IMR-90 (cell line): ENCODE data around the gene CTCFL. TPM values are rescaled to one million over a fixed set of nuclear protein-coding genes. Genes with fewer than 3 reads are reported as not detected.

ENCODE experiments used
- ATAC-seq: fragments of 200-7000 bp; cut with Tn5 transposase; 2 replicates; pipeline ENCODE4 v1.9.1; 2020; ENCODE audit warnings: low read depth, mild to moderate bottlenecking, moderate library complexity
- BruUV-seq: library from RNA; stranded (reverse); fragments of 400-500 nt; replicated peaks from 2 replicates; lab custom pipeline; 2021; lab: Mats Ljungman, UMichigan
- CTCF ChIA-PET: fragments of 300-600 bp; formaldehyde crosslinking; extraction: SDS; loops from one replicate; lab custom pipeline; 2021; ENCODE audit warnings: antibody characterized with exemption; lab: Yijun Ruan, JAX
- POLR2A ChIA-PET: fragments of 300-600 bp; sonication (Branson Sonifier 250); formaldehyde crosslinking; loops from one replicate; lab custom pipeline; 2022; ENCODE audit warnings: antibody characterized with exemption; ENCODE audit not compliant: unreplicated experiment; lab: Charles Lee
- DNase-seq: peaks from one replicate; pipeline ENCODE4 v3.0.0; 2013
- H2AFZ ChIP-seq: replicated peaks from 2 replicates; pipeline ENCODE3; 2013; ENCODE audit warnings: low read length, mild to moderate bottlenecking; ENCODE audit not compliant: poor library complexity
- H2AK5ac ChIP-seq: 2 replicates; pipeline ENCODE4 v1.6.1; 2013; ENCODE audit warnings: low read depth, low read length, inconsistent platforms
- H2AK9ac ChIP-seq: replicated peaks from 2 replicates; pipeline ENCODE3; 2013; ENCODE audit warnings: mild to moderate bottlenecking, low read depth, low read length, moderate library complexity; ENCODE audit not compliant: poor library complexity
- H2BK120ac ChIP-seq: 2 replicates; pipeline ENCODE4 v1.6.1; 2013; ENCODE audit warnings: low read depth, low read length, inconsistent platforms
- H2BK15ac ChIP-seq: 3 replicates; pipeline ENCODE4 v1.6.1; 2013; ENCODE audit warnings: low read depth, low read length, inconsistent platforms
- H2BK20ac ChIP-seq: 2 replicates; pipeline ENCODE4 v1.6.1; 2013; ENCODE audit warnings: low read depth, mild to moderate bottlenecking, inconsistent platforms, low read length, moderate library complexity
- H2BK5ac ChIP-seq: 2 replicates; pipeline ENCODE4 v1.6.1; 2013; ENCODE audit warnings: mild to moderate bottlenecking, low read depth, low read length, inconsistent platforms; ENCODE audit not compliant: poor library complexity, severe bottlenecking
- H3K14ac ChIP-seq: replicated peaks from 2 replicates; pipeline ENCODE4 v1.6.1; 2013; ENCODE audit warnings: low read depth, low read length, inconsistent platforms
- H3K18ac ChIP-seq: 2 replicates; pipeline ENCODE4 v1.6.1; 2013; ENCODE audit warnings: low read depth, low read length, control low read depth
- H3K23ac ChIP-seq: 2 replicates; pipeline ENCODE4 v1.6.1; 2013; ENCODE audit warnings: low read depth, low read length, inconsistent platforms
- H3K27ac ChIP-seq: 2 replicates; pipeline ENCODE4 v1.5.1; 2013; ENCODE audit warnings: mild to moderate bottlenecking, control low read depth, low read length; ENCODE audit not compliant: insufficient read depth
- H3K27me3 ChIP-seq: 2 replicates; pipeline ENCODE4 v1.6.1; 2013; ENCODE audit warnings: low read length; ENCODE audit not compliant: control insufficient read depth, insufficient read depth
- H3K36me3 ChIP-seq: 2 replicates; pipeline ENCODE4 v1.6.1; 2013; ENCODE audit warnings: low read length, mixed read lengths; ENCODE audit not compliant: control insufficient read depth, insufficient read depth
- H3K4ac ChIP-seq: 2 replicates; pipeline ENCODE4 v1.6.1; 2013; ENCODE audit warnings: low read depth, low read length, inconsistent platforms
- H3K4me1 ChIP-seq: 2 replicates; pipeline ENCODE4 v1.6.1; 2013; ENCODE audit warnings: low read length, mixed read lengths; ENCODE audit not compliant: control insufficient read depth, insufficient read depth
- H3K4me2 ChIP-seq: 2 replicates; pipeline ENCODE4 v1.6.1; 2013; ENCODE audit warnings: low read depth, mild to moderate bottlenecking, control low read depth, low read length, moderate library complexity
- H3K4me3 ChIP-seq: 2 replicates; pipeline ENCODE4 v1.5.1; 2013; ENCODE audit warnings: low read depth, mild to moderate bottlenecking, control low read depth, low read length, moderate library complexity; ENCODE audit not compliant: insufficient read depth
- H3K56ac ChIP-seq: 2 replicates; pipeline ENCODE4 v1.6.1; 2013; ENCODE audit warnings: low read length, inconsistent platforms; ENCODE audit not compliant: insufficient read depth; ENCODE audit errors: extremely low read depth
- H3K79me1 ChIP-seq, 2 experiments: 2 replicates each; pipeline ENCODE4 v1.6.1; 2013; ENCODE audit warnings: low read length in 2 of 2, inconsistent platforms in 1 of 2, low read depth in 1 of 2
- H3K9ac ChIP-seq: 2 replicates; pipeline ENCODE4 v1.6.1; 2013; ENCODE audit warnings: low read depth, low read length, control low read depth
- H3K9me1 ChIP-seq: 2 replicates; pipeline ENCODE4 v1.6.1; 2013; ENCODE audit warnings: low read length, inconsistent platforms; ENCODE audit not compliant: insufficient read depth
- H3K9me3 ChIP-seq: 2 replicates; pipeline ENCODE4 v1.6.1; 2013; ENCODE audit warnings: low read length; ENCODE audit not compliant: control insufficient read depth, insufficient read depth
- H4K20me1 ChIP-seq: 2 replicates; pipeline ENCODE4 v1.6.1; 2013; ENCODE audit warnings: low read length, inconsistent platforms; ENCODE audit not compliant: insufficient read depth
- H4K5ac ChIP-seq: 2 replicates; pipeline ENCODE4 v1.6.1; 2013; ENCODE audit warnings: mild to moderate bottlenecking, low read depth, low read length, control low read depth
- H4K8ac ChIP-seq, 2 experiments: 2 replicates each; pipeline ENCODE4 v1.6.1; 2013; ENCODE audit warnings: low read depth in 2 of 2, low read length in 2 of 2, control low read depth in 1 of 2, inconsistent platforms in 1 of 2
- H4K91ac ChIP-seq: 2 replicates; pipeline ENCODE4 v1.6.1; 2013; ENCODE audit warnings: low read depth, low read length, inconsistent platforms; ENCODE audit not compliant: insufficient read depth
- BHLHE40 ChIP-seq: fragments of 150-350 bp; IDR thresholded peaks from 2 replicates; pipeline ENCODE4 v1.6.1; 2016; ENCODE audit warnings: mild to moderate bottlenecking, low read depth, low read length
- CEBPB ChIP-seq: IDR thresholded peaks from 2 replicates; pipeline ENCODE4 v1.6.1; 2012; ENCODE audit warnings: low read depth, low read length, improper control_type of control experiment
- CHD1 ChIP-seq: IDR thresholded peaks from 2 replicates; pipeline ENCODE4 v1.6.1; 2012; ENCODE audit warnings: low read depth, low read length, improper control_type of control experiment
- FOS ChIP-seq: fragments of 150-350 bp; IDR thresholded peaks from 2 replicates; pipeline ENCODE4 v1.6.1; 2016; ENCODE audit warnings: low read depth, low read length
- MAFK ChIP-seq: IDR thresholded peaks from 2 replicates; pipeline ENCODE4 v1.6.1; 2012; ENCODE audit warnings: low read depth, low read length, improper control_type of control experiment
- MXI1 ChIP-seq: IDR thresholded peaks from 2 replicates; pipeline ENCODE4 v1.6.1; 2012; ENCODE audit warnings: low read depth, mild to moderate bottlenecking, low read length, moderate library complexity, borderline replicate concordance
- NFE2L2 ChIP-seq: fragments of 150-350 bp; IDR thresholded peaks from 2 replicates; pipeline ENCODE4 v1.6.1; 2016; ENCODE audit warnings: low read depth, mild to moderate bottlenecking, low read length
- POLR2A ChIP-seq: IDR thresholded peaks from 2 replicates; pipeline ENCODE4 v1.6.1; 2012; ENCODE audit warnings: mild to moderate bottlenecking, low read depth, low read length
- RAD21 ChIP-seq: IDR thresholded peaks from 2 replicates; pipeline ENCODE4 v1.6.1; 2012; ENCODE audit warnings: low read length, improper control_type of control experiment
- RCOR1 ChIP-seq: IDR thresholded peaks from 2 replicates; pipeline ENCODE4 v1.6.1; 2012; ENCODE audit warnings: mild to moderate bottlenecking, low read length, improper control_type of control experiment; ENCODE audit not compliant: insufficient replicate concordance
- RFX5 ChIP-seq: IDR thresholded peaks from 2 replicates; pipeline ENCODE4 v1.8.0; 2012; ENCODE audit warnings: low read depth, mild to moderate bottlenecking, low read length, moderate library complexity
- WGBS, 2 experiments: methylation state at CpG; one replicate each; pipeline versions ENCODE4 v1.1.5 to v1.1.7; 2013; ENCODE audit warnings: missing lambda C conversion rate in 2 of 2; ENCODE audit not compliant: insufficient read length in 1 of 2; ENCODE audit errors: extremely low coverage in 2 of 2; 5-methylcytosine and 5-hydroxymethylcytosine counted together
- dilution Hi-C: fragments of 300-500 bp; cut with HindIII; formaldehyde crosslinking; loops from one replicate; pipeline ENCODE4 v1.14.3; 2018; ENCODE audit warnings: low sequenced_read_pairs; ENCODE audit not compliant: unreplicated experiment
- in situ Hi-C: fragments of 300-500 bp; cut with MboI; formaldehyde crosslinking; loops from 3 replicates; pipeline ENCODE4 v1.14.3; 2019; ENCODE audit warnings: low sequenced_read_pairs, inconsistent platforms, mixed read lengths
- intact Hi-C: fragments of 100-400 bp; cut with micrococcal nuclease; formaldehyde crosslinking; loops from 2 replicates; pipeline ENCODE4 v1.10.0; 2022
- polyA plus RNA-seq, 3 experiments: library from polyadenylated mRNA; depleted of rRNA; stranded (reverse); fragments of >200 nt; gene quantifications; 2 replicates each; pipeline ENCODE4 v1.2.3, GENCODE V29; 2012; ENCODE audit warnings: low replicate concordance in 1 of 3
- total RNA-seq: library from RNA; depleted of rRNA; stranded (reverse); fragments of >200 nt; gene quantifications from 2 replicates; pipeline ENCODE4 v1.2.3, GENCODE V29; 2012
- TF ChIP-seq, protein P1 (sequence below): conservative IDR thresholded peaks from 2 replicates; pipeline ENCODE4 v1.5.1; 2012; ENCODE audit warnings: mild to moderate bottlenecking, low read depth, low read length, improper control_type of control experiment
- TF ChIP-seq, protein P2 (sequence below): fragments of 150-350 bp; IDR thresholded peaks from 2 replicates; pipeline ENCODE4 v1.6.1; 2016; ENCODE audit warnings: low read depth, mild to moderate bottlenecking, low read length, moderate library complexity, borderline replicate concordance
- TF ChIP-seq, protein P3 (sequence below): fragments of 150-350 bp; IDR thresholded peaks from 2 replicates; pipeline ENCODE4 v1.6.1; 2017; ENCODE audit warnings: mild to moderate bottlenecking, antibody characterized with exemption, low read length, low read depth

Gene CTCFL
- total and polyA plus RNA-seq, 2 of the 4 experiments (the other 2 are of a cell fraction): not detected

DNA sequence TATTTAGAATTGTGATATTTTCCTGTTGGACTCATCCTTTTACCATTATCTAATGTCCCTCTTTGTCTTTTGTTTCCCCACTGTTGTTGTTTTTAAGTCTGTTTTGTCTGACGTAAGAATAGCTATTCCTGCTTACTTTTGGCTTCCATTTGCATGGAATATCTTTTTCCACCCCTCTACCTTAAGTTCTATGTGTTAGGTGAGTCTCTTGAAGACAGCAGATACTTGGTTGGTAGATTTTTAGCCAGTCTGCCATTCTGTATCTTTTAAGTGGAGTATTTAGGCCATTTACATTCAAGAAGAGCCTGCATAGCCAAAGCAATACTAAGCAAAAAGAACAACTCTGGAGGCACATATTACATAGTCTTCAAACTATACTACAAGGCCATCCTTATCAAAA lies 39.2 kb downstream of the CTCFL start:
- Histone ChIP-seq H2BK15ac (no peak overlapping the region), H3K36me3 (no peaks in the 10 kb centered on the region), H3K9me3 (no peaks in the 10 kb centered on the region), H4K5ac (no peak overlapping the region), H3K9me1 (no peaks in the 10 kb centered on the region), H3K4me3 (no peak overlapping the region), H3K9ac (no peak overlapping the region), H2AK9ac (no peak overlapping the region), H2AFZ (no peak overlapping the region), H3K23ac (no peak overlapping the region), H3K4ac (no peak overlapping the region), H2AK5ac (no peak overlapping the region), H4K8ac (no peak overlapping the region), H3K56ac (no peak overlapping the region), H3K4me2 (no peak overlapping the region), H3K4me1 (no peaks in the 10 kb centered on the region), H3K27me3 (peaks cover 19% of the 10 kb centered on the region), H4K20me1 (no peaks in the 10 kb centered on the region), H2BK20ac (no peak overlapping the region), H2BK5ac (no peak overlapping the region), H3K79me1 (no peaks in the 10 kb centered on the region), H3K14ac (no peak overlapping the region), H2BK120ac (no peak overlapping the region), H3K18ac (no peak overlapping the region), H3K27ac (no peak overlapping the region), H4K91ac (no peak overlapping the region)
- CTCF ChIA-PET: no interaction called here
- POLR2A ChIA-PET: no interaction called here
- TF ChIP-seq RCOR1: no peak
- no peak for TF ChIP-seq RAD21
- TF ChIP-seq MXI1: no peak
- no peak for TF ChIP-seq RFX5
- TF ChIP-seq FOS: no peak
- TF ChIP-seq, protein P1, sequence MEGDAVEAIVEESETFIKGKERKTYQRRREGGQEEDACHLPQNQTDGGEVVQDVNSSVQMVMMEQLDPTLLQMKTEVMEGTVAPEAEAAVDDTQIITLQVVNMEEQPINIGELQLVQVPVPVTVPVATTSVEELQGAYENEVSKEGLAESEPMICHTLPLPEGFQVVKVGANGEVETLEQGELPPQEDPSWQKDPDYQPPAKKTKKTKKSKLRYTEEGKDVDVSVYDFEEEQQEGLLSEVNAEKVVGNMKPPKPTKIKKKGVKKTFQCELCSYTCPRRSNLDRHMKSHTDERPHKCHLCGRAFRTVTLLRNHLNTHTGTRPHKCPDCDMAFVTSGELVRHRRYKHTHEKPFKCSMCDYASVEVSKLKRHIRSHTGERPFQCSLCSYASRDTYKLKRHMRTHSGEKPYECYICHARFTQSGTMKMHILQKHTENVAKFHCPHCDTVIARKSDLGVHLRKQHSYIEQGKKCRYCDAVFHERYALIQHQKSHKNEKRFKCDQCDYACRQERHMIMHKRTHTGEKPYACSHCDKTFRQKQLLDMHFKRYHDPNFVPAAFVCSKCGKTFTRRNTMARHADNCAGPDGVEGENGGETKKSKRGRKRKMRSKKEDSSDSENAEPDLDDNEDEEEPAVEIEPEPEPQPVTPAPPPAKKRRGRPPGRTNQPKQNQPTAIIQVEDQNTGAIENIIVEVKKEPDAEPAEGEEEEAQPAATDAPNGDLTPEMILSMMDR: no peak
- no peak for TF ChIP-seq CEBPB
- no peak for TF ChIP-seq MAFK
- no peak for TF ChIP-seq POLR2A
- no peak for TF ChIP-seq NFE2L2
- TF ChIP-seq BHLHE40: no peak
- TF ChIP-seq, protein P2, sequence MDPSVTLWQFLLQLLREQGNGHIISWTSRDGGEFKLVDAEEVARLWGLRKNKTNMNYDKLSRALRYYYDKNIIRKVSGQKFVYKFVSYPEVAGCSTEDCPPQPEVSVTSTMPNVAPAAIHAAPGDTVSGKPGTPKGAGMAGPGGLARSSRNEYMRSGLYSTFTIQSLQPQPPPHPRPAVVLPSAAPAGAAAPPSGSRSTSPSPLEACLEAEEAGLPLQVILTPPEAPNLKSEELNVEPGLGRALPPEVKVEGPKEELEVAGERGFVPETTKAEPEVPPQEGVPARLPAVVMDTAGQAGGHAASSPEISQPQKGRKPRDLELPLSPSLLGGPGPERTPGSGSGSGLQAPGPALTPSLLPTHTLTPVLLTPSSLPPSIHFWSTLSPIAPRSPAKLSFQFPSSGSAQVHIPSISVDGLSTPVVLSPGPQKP: no peak
- TF ChIP-seq, protein P3, sequence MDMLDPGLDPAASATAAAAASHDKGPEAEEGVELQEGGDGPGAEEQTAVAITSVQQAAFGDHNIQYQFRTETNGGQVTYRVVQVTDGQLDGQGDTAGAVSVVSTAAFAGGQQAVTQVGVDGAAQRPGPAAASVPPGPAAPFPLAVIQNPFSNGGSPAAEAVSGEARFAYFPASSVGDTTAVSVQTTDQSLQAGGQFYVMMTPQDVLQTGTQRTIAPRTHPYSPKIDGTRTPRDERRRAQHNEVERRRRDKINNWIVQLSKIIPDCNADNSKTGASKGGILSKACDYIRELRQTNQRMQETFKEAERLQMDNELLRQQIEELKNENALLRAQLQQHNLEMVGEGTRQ: no peak
- no peak for TF ChIP-seq CHD1
- WGBS, 2 experiments: no CpG with 5 or more reads among the region's 1 CpG
- DNase-seq: no peak
- ATAC-seq: no peak
- no TSS peak for BruUV-seq
- in situ Hi-C loops: no loop called here
- dilution Hi-C loops: no loop called here
- intact Hi-C loops: no loop called here
